Activated naive CD8-positive, alpha-beta T cell treated with anti-CD3 and anti-CD28 coated beads, Interleukin-2, amount 10 ng/mL, durations not matched to agents 7 days and 5 days (primary cell): ENCODE data around the gene ITPK1. TPM values are rescaled to one million over a fixed set of nuclear protein-coding genes. Genes with fewer than 3 reads are reported as not detected.

ENCODE experiments used
- ATAC-seq: fragments of 150-1000 bp; cut with Tn5 transposase; one replicate; pipeline ENCODE4 v1.10.0; 2021; ENCODE audit warnings: low read depth, moderate library complexity
- POLR2A ChIA-PET: fragments of 350-600 bp; sonication (Branson Sonifier 250); formaldehyde crosslinking; loops from one replicate; lab custom pipeline; 2021; ENCODE audit warnings: antibody characterized with exemption; lab: Charles Lee
- DNase-seq: peaks from one replicate; pipeline ENCODE4 v3.0.0; 2021
- H3K27ac Mint-ChIP-seq: one replicate; pipeline ENCODE4 v1.8.0; 2022; ENCODE audit warnings: mild to moderate bottlenecking, mixed read lengths
- H3K27me3 Mint-ChIP-seq: one replicate; pipeline ENCODE4 v1.8.0; 2022; ENCODE audit warnings: mild to moderate bottlenecking, moderate library complexity, mixed read lengths
- H3K36me3 Mint-ChIP-seq: one replicate; pipeline ENCODE4 v1.8.0; 2021; ENCODE audit warnings: mild to moderate bottlenecking, mixed read lengths
- H3K4me1 Mint-ChIP-seq: one replicate; pipeline ENCODE4 v1.8.0; 2021; ENCODE audit warnings: mixed read lengths
- H3K4me3 Mint-ChIP-seq: one replicate; pipeline ENCODE4 v1.8.0; 2022; ENCODE audit warnings: mild to moderate bottlenecking, moderate library complexity, mixed read lengths
- H3K9me3 Mint-ChIP-seq: one replicate; pipeline ENCODE4 v1.8.0; 2021; ENCODE audit warnings: mixed read lengths
- total RNA-seq, 2 experiments: library from RNA; stranded (reverse); gene quantifications; one replicate each; pipeline ENCODE4 v1.2.3, GENCODE V29; 2021

The ITPK1 gene
- total RNA-seq, 2 experiments from 2014 or later, result 89.5 to 94.1 TPM

DNA sequence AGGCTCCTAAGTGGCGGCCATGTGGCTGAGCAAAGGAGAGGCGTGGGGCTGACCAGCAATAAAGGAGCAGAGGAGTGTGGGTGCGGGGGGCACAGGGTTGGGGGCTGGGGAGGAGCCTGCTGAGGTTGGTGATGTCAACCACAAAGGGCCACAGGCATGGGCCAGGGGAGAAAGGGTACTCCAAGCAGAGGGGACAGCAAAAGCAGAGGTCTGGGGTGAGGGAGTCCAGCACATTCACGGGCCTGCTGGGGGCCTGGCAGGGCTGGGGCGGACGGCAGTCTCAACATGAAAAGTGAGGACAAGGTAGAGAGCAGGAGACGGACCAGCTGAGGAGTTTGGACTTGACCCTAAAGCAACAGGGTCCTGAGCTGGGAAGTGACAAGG is 111.0 kb downstream of the ITPK1 start:
- no peaks in the 10 kb centered on the region for H3K36me3 Mint-ChIP-seq
- no peak for DNase-seq
- H3K27ac Mint-ChIP-seq, result peak overlapping the region; percentile 9
- POLR2A ChIA-PET, result no interaction called here
- H3K9me3 Mint-ChIP-seq, result no peaks in the 10 kb centered on the region
- no peaks in the 10 kb centered on the region for H3K27me3 Mint-ChIP-seq
- peaks cover 10% of the 10 kb centered on the region for H3K4me1 Mint-ChIP-seq
- ATAC-seq, result no peak
- H3K4me3 Mint-ChIP-seq, result no peak overlapping the region

DNA sequence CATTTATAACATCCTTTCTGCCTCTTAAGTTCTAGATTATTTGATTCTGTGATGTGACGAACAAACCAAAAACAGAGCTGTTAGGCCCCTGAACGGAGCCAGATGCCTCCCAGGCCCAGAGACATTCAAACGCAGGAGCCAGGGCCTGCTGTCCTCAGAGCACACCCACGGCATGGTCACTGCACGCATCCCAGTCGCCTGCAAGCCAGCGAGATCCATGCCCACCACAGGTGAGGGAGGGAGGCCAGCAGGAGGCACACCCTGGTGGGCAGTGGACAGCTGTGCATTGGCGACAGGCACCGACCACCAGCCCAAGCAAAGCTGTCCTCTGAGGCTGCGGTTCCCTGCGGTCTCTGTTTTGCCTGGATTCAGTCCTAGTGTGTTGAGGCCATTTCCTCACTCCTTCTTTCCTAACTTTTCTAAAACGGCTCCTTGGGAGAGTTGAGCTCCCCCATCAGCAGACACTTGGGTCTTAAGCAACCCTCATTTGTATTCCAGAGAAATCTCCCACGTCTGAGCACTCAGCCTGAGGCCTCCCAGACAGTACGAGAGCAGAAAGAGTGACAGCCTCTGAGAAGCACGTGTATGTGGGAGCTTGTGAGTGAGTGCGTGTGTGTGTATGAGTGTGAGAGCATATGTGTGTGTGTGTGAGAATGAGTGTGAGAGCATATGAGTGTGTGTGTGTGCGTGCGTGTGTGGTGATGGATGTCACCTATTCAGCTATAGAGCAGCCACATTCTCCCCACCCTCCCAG is 111.6 kb downstream of the ITPK1 start:
- no peaks in the 10 kb centered on the region for H3K9me3 Mint-ChIP-seq
- POLR2A ChIA-PET, result no interaction called here
- ATAC-seq (no peak), DNase-seq (no peak)
- H3K4me1 Mint-ChIP-seq, result peaks cover 10% of the 10 kb centered on the region
- H3K27me3 Mint-ChIP-seq, result no peaks in the 10 kb centered on the region
- no peak overlapping the region for H3K4me3 Mint-ChIP-seq
- no peaks in the 10 kb centered on the region for H3K36me3 Mint-ChIP-seq
- peak overlapping the region; percentile 9 for H3K27ac Mint-ChIP-seq

DNA sequence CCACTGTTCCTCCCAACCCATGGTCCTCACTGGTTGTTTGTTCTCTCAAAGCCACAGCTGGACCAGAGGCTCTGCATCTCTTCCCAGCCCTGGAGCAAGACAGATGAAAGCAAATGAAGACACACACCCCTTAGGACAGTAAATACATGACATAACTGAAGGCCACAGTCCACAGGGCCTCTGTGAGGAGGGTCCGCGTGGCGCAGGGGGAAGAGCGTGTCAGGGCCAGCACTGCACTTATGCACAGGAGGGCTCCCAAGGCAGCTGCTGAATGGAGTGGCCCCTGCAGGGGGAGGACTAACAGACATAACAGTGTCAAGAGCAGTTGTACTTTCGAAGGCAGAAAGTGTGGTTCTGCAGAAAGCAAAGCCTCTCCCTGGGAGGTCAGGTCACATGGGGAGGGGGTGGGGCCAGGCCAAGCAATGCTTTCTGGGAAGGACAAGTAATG is 112.8 kb downstream of the ITPK1 start:
- peaks cover 7% of the 10 kb centered on the region for H3K4me1 Mint-ChIP-seq
- H3K27me3 Mint-ChIP-seq, result no peaks in the 10 kb centered on the region
- ATAC-seq, result no peak
- H3K27ac Mint-ChIP-seq, result no peak overlapping the region
- POLR2A ChIA-PET, result no interaction called here
- no peaks in the 10 kb centered on the region for H3K9me3 Mint-ChIP-seq
- H3K36me3 Mint-ChIP-seq, result no peaks in the 10 kb centered on the region
- DNase-seq, result no peak
- H3K4me3 Mint-ChIP-seq, result no peak overlapping the region

DNA sequence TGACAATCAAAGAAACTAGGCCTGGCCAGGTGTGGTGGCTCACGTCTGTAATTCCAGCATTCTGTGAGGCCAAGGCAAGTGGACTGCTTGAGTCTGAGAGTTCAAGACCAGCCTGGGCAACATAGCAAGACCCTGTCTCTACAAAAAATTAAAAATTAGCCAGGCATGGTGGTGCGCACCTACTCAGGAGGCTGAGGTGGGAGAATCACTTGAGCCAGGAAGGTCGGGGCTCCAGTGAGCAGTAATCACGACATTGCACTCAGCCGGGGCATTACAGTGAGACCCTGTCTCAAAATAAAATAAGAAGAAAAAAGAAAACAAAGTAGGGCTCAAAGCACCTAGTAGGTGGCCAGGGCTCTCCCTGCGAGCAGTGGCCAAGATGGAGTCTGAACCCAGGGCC is 113.7 kb downstream of the ITPK1 start:
- H3K27me3 Mint-ChIP-seq, result no peaks in the 10 kb centered on the region
- H3K4me1 Mint-ChIP-seq, result peaks cover 7% of the 10 kb centered on the region
- H3K4me3 Mint-ChIP-seq, result no peak overlapping the region
- H3K36me3 Mint-ChIP-seq, result no peaks in the 10 kb centered on the region
- POLR2A ChIA-PET, result no interaction called here
- H3K27ac Mint-ChIP-seq, result no peak overlapping the region
- no peaks in the 10 kb centered on the region for H3K9me3 Mint-ChIP-seq
- no peak for ATAC-seq
- DNase-seq, result no peak

DNA sequence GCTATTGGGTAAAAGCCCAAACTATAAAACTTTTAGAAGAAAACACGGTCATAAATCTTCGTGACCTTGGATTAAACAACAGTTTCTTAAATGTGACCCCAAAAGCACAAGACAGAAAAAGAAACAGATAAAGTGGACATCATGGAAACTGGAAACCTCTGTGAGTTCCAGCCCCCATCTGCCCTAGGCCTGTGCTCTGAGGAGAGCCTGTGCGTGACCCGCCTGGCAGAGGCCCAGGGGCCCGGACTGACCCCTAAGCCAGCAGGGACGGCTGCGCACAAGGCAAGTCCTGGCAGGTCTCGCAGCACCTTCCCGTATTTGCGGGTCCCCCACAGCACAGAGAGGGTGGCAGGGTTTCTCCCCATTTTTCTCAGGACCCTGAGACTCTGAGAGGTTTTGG is 116.8 kb downstream of the ITPK1 start:
- POLR2A ChIA-PET, result no interaction called here
- DNase-seq (no peak), ATAC-seq (no peak)
- no peaks in the 10 kb centered on the region for H3K27me3 Mint-ChIP-seq
- no peaks in the 10 kb centered on the region for H3K36me3 Mint-ChIP-seq
- no peaks in the 10 kb centered on the region for H3K9me3 Mint-ChIP-seq
- peaks cover 2% of the 10 kb centered on the region for H3K4me1 Mint-ChIP-seq
- no peak overlapping the region for H3K27ac Mint-ChIP-seq
- H3K4me3 Mint-ChIP-seq, result no peak overlapping the region

- ATAC-seq (no peak), DNase-seq (no peak)
- POLR2A ChIA-PET, result no interaction called here
- Mint-ChIP-seq H3K27ac (no peak overlapping the region), H3K4me1 (peaks cover 2% of the 10 kb centered on the region), H3K36me3 (peaks cover 2% of the 10 kb centered on the region), H3K27me3 (no peaks in the 10 kb centered on the region), H3K9me3 (no peaks in the 10 kb centered on the region), H3K4me3 (no peak overlapping the region)
Observed at GRCh38 chr14:92997343-92998061, 118.2 kb downstream of the ITPK1 start.

- H3K4me3 Mint-ChIP-seq, result no peak overlapping the region
- peaks cover 2% of the 10 kb centered on the region for H3K4me1 Mint-ChIP-seq
- ATAC-seq (no peak), DNase-seq (no peak)
- POLR2A ChIA-PET, result no interaction called here
- H3K27ac Mint-ChIP-seq, result no peak overlapping the region
- peaks cover 2% of the 10 kb centered on the region for H3K36me3 Mint-ChIP-seq
- no peaks in the 10 kb centered on the region for H3K9me3 Mint-ChIP-seq
- H3K27me3 Mint-ChIP-seq, result no peaks in the 10 kb centered on the region
Observed at GRCh38 chr14:92995620-92996019, 120.1 kb downstream of the ITPK1 start.

DNA sequence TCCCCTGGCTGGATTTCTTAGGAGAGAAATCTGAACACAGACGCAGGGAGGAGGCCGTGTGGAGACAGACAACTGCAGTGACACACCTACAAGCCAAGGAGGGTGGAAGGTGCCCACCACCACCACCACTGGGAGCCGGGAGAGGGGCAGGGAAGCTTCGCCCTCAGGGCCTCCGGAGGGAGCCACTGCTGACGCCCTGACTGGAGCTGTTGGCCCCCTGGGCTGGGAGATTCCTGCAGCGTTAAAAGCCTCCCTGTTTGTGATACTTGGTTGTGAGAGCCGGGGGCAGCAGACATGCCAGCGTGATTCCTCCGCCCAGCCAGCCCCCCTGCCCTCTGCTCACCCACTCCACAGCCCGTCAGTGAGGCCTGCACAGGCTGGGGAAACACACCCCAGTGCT is 120.8 kb downstream of the ITPK1 start:
- DNase-seq (no peak), ATAC-seq (no peak)
- Mint-ChIP-seq H3K4me3 (no peak overlapping the region), H3K36me3 (peaks cover 2% of the 10 kb centered on the region), H3K27ac (no peak overlapping the region), H3K9me3 (no peaks in the 10 kb centered on the region), H3K4me1 (peaks cover 2% of the 10 kb centered on the region), H3K27me3 (no peaks in the 10 kb centered on the region)
- POLR2A ChIA-PET, result no interaction called here

GRCh38 chr14:92994131-92994676 is 121.5 kb downstream of the ITPK1 start:
- ATAC-seq (no peak), DNase-seq (no peak)
- no peak overlapping the region for H3K27ac Mint-ChIP-seq
- H3K9me3 Mint-ChIP-seq, result no peaks in the 10 kb centered on the region
- H3K4me3 Mint-ChIP-seq, result no peak overlapping the region
- H3K36me3 Mint-ChIP-seq, result peaks cover 2% of the 10 kb centered on the region
- H3K4me1 Mint-ChIP-seq, result peaks cover 2% of the 10 kb centered on the region
- POLR2A ChIA-PET, result no interaction called here
- H3K27me3 Mint-ChIP-seq, result no peaks in the 10 kb centered on the region

GRCh38 chr14:92993302-92993701 is 122.4 kb downstream of the ITPK1 start:
- Mint-ChIP-seq H3K4me1 (peaks cover 2% of the 10 kb centered on the region), H3K36me3 (peaks cover 2% of the 10 kb centered on the region)
- POLR2A ChIA-PET, result no interaction called here

GRCh38 chr14:92991536-92991935 is 124.2 kb downstream of the ITPK1 start:
- Mint-ChIP-seq H3K4me3 (no peak overlapping the region), H3K27ac (no peak overlapping the region), H3K4me1 (peaks cover 2% of the 10 kb centered on the region), H3K27me3 (no peaks in the 10 kb centered on the region), H3K36me3 (peaks cover 2% of the 10 kb centered on the region), H3K9me3 (no peaks in the 10 kb centered on the region)
- ATAC-seq (no peak), DNase-seq (no peak)
- POLR2A ChIA-PET, result interaction anchor here (0.6 kb wide), 1 partner anchor 245 kb away, joined by 3 read pairs; no protein-coding TSS in a partner anchor

More at GRCh38 chr14:92993302-92993701, 122.4 kb downstream of the ITPK1 start:
- ATAC-seq, result no peak
- no peak for DNase-seq
- Mint-ChIP-seq H3K9me3 (no peaks in the 10 kb centered on the region), H3K27me3 (no peaks in the 10 kb centered on the region), H3K27ac (no peak overlapping the region), H3K4me3 (no peak overlapping the region)

DNA sequence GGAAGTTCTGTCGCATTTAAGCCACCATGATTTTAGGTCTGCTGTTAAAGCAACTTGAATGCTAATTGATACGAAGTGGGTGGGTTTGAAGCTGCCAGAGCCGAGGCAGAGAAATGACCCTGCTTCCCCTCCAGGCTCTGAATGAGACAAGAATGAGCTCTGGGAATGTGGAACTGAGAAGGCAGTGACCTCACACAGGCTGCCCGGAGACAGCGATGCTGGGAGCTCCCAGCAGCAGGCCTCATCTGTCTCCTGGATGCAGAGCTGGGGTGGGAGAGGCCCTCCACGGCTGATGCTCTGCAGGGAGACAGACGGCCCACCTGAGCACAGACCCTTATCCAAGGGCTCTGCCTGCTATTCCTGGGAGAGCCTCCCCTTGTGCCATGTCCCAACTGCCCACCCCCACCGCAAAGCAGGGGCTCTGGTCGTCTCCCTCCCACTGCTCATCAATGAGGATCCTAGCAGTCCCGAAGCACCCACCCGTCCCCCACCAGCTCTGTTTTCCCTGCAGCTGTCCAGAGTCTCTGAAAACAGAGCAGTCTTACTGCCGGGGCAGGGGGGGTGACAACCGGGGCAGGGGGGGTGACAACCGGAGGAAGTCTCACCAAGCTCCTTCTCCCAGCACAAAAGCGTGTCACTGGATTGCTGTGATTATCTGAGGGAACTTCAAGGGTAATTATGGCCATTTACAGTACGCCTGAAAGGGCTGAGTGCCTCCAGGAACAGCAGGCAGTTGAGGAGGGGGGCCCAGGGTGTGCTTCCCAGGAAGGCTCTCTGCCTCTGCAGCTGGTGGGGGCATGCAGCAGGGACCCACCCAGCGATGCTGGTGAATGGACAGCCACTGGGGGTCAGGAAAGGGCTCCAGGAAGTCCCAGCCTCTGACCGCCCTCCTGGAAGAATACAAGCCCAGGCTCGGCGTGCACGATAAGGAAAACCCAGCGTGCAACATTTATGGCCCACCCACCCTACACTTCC is 125.0 kb downstream of the ITPK1 start:
- no peak overlapping the region for H3K4me3 Mint-ChIP-seq
- H3K36me3 Mint-ChIP-seq, result peaks cover 2% of the 10 kb centered on the region
- no peak for ATAC-seq
- no peaks in the 10 kb centered on the region for H3K9me3 Mint-ChIP-seq
- no peak overlapping the region for H3K27ac Mint-ChIP-seq
- DNase-seq, result no peak
- H3K27me3 Mint-ChIP-seq, result no peaks in the 10 kb centered on the region
- H3K4me1 Mint-ChIP-seq, result peaks cover 2% of the 10 kb centered on the region
- POLR2A ChIA-PET, result interaction anchor here (0.6 kb wide), 1 partner anchor 244 kb away, joined by 3 read pairs; no protein-coding TSS in a partner anchor
